OCI-LY7 (cell line): Measurements from ENCODE around the gene GPSM1. TPM values are rescaled to one million over a fixed set of nuclear protein-coding genes. Genes with fewer than 3 reads are reported as not detected.

Experiments used
- BruUV-seq: library from RNA; stranded (reverse); fragments of 400-500 nt; replicated peaks from 2 replicates; lab custom pipeline; 2021; lab: Mats Ljungman, UMichigan
- CTCF ChIA-PET: fragments of 300-600 bp; sonication (Branson Sonifier 250); formaldehyde crosslinking; loops from one replicate; lab custom pipeline; 2022; ENCODE audit warnings: antibody characterized with exemption; ENCODE audit not compliant: unreplicated experiment; lab: Charles Lee
- POLR2A ChIA-PET: fragments of 300-600 bp; sonication (Branson Sonifier 250); formaldehyde crosslinking; loops from one replicate; lab custom pipeline; 2022; ENCODE audit warnings: antibody characterized with exemption; lab: Charles Lee
- DNase-seq: peaks from one replicate; pipeline ENCODE4 v3.0.0-alpha.2; 2015; ENCODE audit warnings: low spot score
- H2AFZ ChIP-seq: fragments of 200-600 bp; sonication (generic), shearing (Covaris generic); 2 replicates; pipeline ENCODE4 v1.6.1; 2014; ENCODE audit warnings: mild to moderate bottlenecking, antibody characterized with exemption, low read length, moderate library complexity
- H3K27ac ChIP-seq: fragments of 200-600 bp; sonication (generic); 2 replicates; pipeline ENCODE4 v1.5.1; 2014; ENCODE audit warnings: mixed run types, low read depth, mild to moderate bottlenecking, moderate library complexity, low read length, inconsistent platforms; ENCODE audit not compliant: poor library complexity, severe bottlenecking
- H3K36me3 ChIP-seq: fragments of 200-600 bp; sonication (generic); 2 replicates; pipeline ENCODE4 v1.6.1; 2014; ENCODE audit warnings: mild to moderate bottlenecking, antibody characterized with exemption, low read length, moderate library complexity, mixed read lengths; ENCODE audit not compliant: insufficient read depth
- H3K4me1 ChIP-seq: fragments of 200-600 bp; sonication (generic); 2 replicates; pipeline ENCODE4 v1.5.1; 2014; ENCODE audit warnings: mild to moderate bottlenecking, low read length; ENCODE audit not compliant: insufficient read depth, poor library complexity, severe bottlenecking
- H3K4me2 ChIP-seq: fragments of 200-600 bp; sonication (generic); 2 replicates; pipeline ENCODE4 v1.6.1; 2014; ENCODE audit warnings: mild to moderate bottlenecking, low read length
- H3K4me3 ChIP-seq: fragments of 200-600 bp; sonication (generic); 2 replicates; pipeline ENCODE4 v1.5.1; 2014; ENCODE audit warnings: mild to moderate bottlenecking, low read depth, low read length; ENCODE audit not compliant: poor library complexity, severe bottlenecking
- H3K79me2 ChIP-seq: fragments of 200-600 bp; sonication (generic); 2 replicates; pipeline ENCODE4 v1.6.1; 2016; ENCODE audit warnings: low read depth, mild to moderate bottlenecking, low read length, moderate library complexity, mixed read lengths; ENCODE audit not compliant: insufficient read depth
- H3K9me2 ChIP-seq: fragments of 200-600 bp; sonication (generic); 2 replicates; pipeline ENCODE4 v1.6.1; 2016; ENCODE audit warnings: mild to moderate bottlenecking, low read length, mixed read lengths; ENCODE audit not compliant: insufficient read depth
- H3K9me3 ChIP-seq: fragments of 200-600 bp; sonication (generic); 2 replicates; pipeline ENCODE4 v1.6.1; 2014; ENCODE audit warnings: mild to moderate bottlenecking, mixed run types, low read length, mixed read lengths
- H4K20me1 ChIP-seq: fragments of 200-600 bp; sonication (generic); 2 replicates; pipeline ENCODE4 v1.6.1; 2014; ENCODE audit warnings: mild to moderate bottlenecking, antibody characterized with exemption, low read length, moderate library complexity, mixed read lengths; ENCODE audit not compliant: insufficient read depth
- EZH2phosphoT487 ChIP-seq: fragments of 200-600 bp; sonication (generic); IDR thresholded peaks from 2 replicates; pipeline ENCODE4 v1.6.1; 2018; ENCODE audit warnings: low read depth, borderline replicate concordance, mild to moderate bottlenecking, mixed run types, antibody characterized with exemption, low read length, moderate library complexity, mixed read lengths
- intact Hi-C: fragments of 100-400 bp; cut with micrococcal nuclease; formaldehyde crosslinking; loops from one replicate; pipeline ENCODE4 v1.10.0; 2022; ENCODE audit not compliant: unreplicated experiment
- total RNA-seq, 2 experiments: library from RNA; depleted of rRNA in 1 of 2; stranded (reverse); fragments of >200 nt in 1 of 2; shearing (Covaris generic) in 1 of 2; gene quantifications; 2 replicates each; pipeline ENCODE4 v1.2.3, GENCODE V29; 2014 to 2022
- TF ChIP-seq, protein P1 (sequence below): fragments of 200-600 bp; sonication (generic); conservative IDR thresholded peaks from 2 replicates; pipeline ENCODE4 v1.5.1; 2014; ENCODE audit warnings: mild to moderate bottlenecking, antibody characterized with exemption, low read length, moderate library complexity, mixed read lengths

GPSM1 gene
- total RNA-seq, 2 experiments from 2014 or later = not detected

DNA sequence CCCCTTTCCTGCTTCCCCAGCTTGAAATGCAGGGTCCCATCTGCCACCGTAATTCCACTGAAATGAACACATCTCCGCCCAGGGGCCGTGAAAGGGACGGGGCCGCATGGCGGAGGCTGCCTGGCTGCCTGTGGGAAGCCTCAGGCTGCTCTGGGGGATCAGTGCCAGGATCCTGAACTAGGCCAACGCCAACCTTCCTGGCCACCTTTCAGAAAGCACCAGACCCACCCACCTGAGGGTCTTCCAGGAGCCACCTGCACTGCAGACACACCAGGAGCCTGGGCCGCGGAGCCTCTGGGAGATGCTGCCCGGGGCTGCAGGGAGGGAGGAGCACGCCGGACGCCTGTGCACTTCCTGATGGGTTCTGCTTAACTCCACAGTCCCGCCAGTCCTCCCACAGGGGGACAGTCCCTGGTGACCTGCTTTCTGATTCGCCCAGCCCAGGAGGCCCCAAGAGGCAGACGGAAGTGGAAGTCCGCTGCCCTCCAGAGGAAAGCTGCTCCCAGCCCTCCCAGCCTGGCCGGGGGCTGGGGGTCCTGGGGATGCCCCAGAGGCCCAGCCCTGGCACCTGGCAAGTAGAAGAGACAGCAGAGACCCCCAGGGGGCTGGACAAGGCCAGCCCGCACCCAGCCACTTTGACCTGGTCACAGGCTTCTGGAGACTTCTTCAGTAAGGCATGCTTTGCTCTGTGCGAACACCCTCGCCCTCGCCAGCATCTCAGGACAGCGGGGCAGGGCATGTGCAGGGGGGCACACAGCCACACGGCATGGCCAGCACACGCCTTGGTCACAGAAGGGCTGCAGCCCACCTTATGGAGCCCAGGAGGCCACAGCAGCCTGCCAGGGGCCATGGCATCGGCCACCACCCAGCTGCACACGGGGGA, 46.2 kb downstream of the GPSM1 start, which contains the start of gene CARD9:
TSS of gene CARD9 (minus strand) at position 370 of the 883 bp plus-strand sequence. CDS start 1,591 bp downstream, outside the sequence.
- Histone ChIP-seq H2AFZ (no peak within 1 kb of the TSS), H3K4me1 (no peaks in the 10 kb centered on the region), H3K4me2 (no peak within 1 kb of the TSS), H3K36me3 (peaks cover 37% of the 10 kb centered on the region; the same call in 1 of the 2 replicates), H3K9me3 (no peaks in the 10 kb centered on the region), H4K20me1 (no peaks in the 10 kb centered on the region; the same call in 1 of the 2 replicates), H3K9me2 (no peaks in the 10 kb centered on the region), H3K79me2 (no peaks in the 10 kb centered on the region), H3K4me3 (no peak within 1 kb of the TSS), H3K27ac (no peak within 1 kb of the TSS)
- intact Hi-C loops = no loop called here
- DNase-seq = no peak
- BruUV-seq = no TSS peak
- TF ChIP-seq EZH2phosphoT487 = no peak
- TF ChIP-seq, protein P1, sequence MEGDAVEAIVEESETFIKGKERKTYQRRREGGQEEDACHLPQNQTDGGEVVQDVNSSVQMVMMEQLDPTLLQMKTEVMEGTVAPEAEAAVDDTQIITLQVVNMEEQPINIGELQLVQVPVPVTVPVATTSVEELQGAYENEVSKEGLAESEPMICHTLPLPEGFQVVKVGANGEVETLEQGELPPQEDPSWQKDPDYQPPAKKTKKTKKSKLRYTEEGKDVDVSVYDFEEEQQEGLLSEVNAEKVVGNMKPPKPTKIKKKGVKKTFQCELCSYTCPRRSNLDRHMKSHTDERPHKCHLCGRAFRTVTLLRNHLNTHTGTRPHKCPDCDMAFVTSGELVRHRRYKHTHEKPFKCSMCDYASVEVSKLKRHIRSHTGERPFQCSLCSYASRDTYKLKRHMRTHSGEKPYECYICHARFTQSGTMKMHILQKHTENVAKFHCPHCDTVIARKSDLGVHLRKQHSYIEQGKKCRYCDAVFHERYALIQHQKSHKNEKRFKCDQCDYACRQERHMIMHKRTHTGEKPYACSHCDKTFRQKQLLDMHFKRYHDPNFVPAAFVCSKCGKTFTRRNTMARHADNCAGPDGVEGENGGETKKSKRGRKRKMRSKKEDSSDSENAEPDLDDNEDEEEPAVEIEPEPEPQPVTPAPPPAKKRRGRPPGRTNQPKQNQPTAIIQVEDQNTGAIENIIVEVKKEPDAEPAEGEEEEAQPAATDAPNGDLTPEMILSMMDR = no peak
- POLR2A ChIA-PET = no interaction called here
- CTCF ChIA-PET = no interaction called here

DNA sequence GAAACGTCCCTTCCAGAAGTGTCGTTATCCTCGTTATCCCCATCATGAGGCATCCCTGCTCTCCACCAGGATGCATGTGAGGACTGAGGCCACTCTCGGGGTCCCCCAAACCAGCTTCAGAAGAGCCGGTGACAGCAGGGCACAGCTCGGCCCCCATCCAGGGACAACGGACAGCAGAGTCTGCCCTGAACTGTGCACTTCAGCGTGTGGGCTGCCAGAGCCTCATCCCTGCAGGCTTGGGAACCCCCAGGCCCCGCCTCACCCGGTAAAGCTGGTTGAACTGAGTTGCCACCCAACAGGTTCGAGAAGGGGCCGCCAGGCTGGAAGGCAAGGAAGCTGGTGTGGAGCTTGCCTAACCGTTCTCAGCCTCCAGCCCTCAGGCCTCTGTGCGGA, 46.8 kb downstream of the GPSM1 start:
- Histone ChIP-seq H3K9me2 (no peaks in the 10 kb centered on the region), H3K36me3 (peaks cover 44% of the 10 kb centered on the region), H3K4me3 (no peak overlapping the region), H3K4me1 (no peaks in the 10 kb centered on the region), H4K20me1 (no peaks in the 10 kb centered on the region; the same call in 1 of the 2 replicates), H3K27ac (no peak overlapping the region), H2AFZ (no peak overlapping the region), H3K79me2 (no peaks in the 10 kb centered on the region), H3K4me2 (no peak overlapping the region), H3K9me3 (no peaks in the 10 kb centered on the region)
- BruUV-seq = no TSS peak
- ChIA-PET CTCF (no interaction called here), POLR2A (no interaction called here)
- intact Hi-C loops = no loop called here
- TF ChIP-seq EZH2phosphoT487 = no peak
- TF ChIP-seq, protein P1 = no peak
- no peak for DNase-seq

DNA sequence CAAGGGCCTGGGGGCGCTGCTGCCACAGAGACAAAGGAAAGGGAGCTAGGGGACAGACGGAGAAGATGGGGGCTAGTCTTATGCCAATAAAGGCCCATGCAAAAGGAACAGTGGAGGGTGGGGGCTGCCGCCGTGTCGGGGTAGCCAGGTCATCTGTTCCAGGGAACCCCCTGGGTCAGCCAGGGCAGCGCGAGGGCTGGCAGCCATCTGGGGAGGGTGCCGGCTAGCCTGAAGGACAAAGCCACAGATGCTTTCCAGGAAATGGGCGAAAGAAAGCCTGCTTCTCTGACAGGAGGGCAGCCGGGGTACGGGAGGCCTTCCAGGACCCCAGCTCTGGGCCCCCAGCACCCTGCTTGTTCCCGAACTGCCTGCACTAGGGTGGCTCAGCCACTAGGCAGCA, 47.8 kb downstream of the GPSM1 start:
- intact Hi-C loops = no loop called here
- H3K9me3 ChIP-seq = no peaks in the 10 kb centered on the region
- H3K4me2 ChIP-seq = no peak overlapping the region
- no peak overlapping the region for H3K27ac ChIP-seq
- POLR2A ChIA-PET = no interaction called here
- BruUV-seq = no TSS peak
- no peaks in the 10 kb centered on the region; the same call in 1 of the 2 replicates for H4K20me1 ChIP-seq
- no peak overlapping the region for H2AFZ ChIP-seq
- CTCF ChIA-PET = no interaction called here
- no peaks in the 10 kb centered on the region for H3K79me2 ChIP-seq
- no peak for DNase-seq
- TF ChIP-seq EZH2phosphoT487 = no peak
- TF ChIP-seq, protein P1 = no peak
- no peaks in the 10 kb centered on the region for H3K9me2 ChIP-seq
- H3K4me1 ChIP-seq = no peaks in the 10 kb centered on the region
- no peak overlapping the region for H3K4me3 ChIP-seq
- peaks cover 52% of the 10 kb centered on the region for H3K36me3 ChIP-seq
